Fibroblast of mammary gland (primary cell): Measurements from ENCODE around the gene ST3GAL3.
"Not testable (repeated sequence)": the region's sequence is repeated elsewhere in the genome, so short reads cannot be mapped to it uniquely, and the experiment has no call there.

Experiments used
- DNase-seq: peaks from one replicate; pipeline ENCODE4 v3.0.0-alpha.2; 2010; ENCODE audit warnings: low read depth
- H3K4me3 ChIP-seq: 2 replicates; pipeline ENCODE4 v1.5.1; 2011; ENCODE audit warnings: low read depth, mild to moderate bottlenecking, low read length, moderate library complexity; ENCODE audit not compliant: control insufficient read depth
- TF ChIP-seq, protein P1 (sequence below): conservative IDR thresholded peaks from 2 replicates; pipeline ENCODE4 v1.5.1; 2011; ENCODE audit warnings: low read depth, low read length, inconsistent platforms; ENCODE audit not compliant: control insufficient read depth, insufficient read depth

ST3GAL3 gene

DNA sequence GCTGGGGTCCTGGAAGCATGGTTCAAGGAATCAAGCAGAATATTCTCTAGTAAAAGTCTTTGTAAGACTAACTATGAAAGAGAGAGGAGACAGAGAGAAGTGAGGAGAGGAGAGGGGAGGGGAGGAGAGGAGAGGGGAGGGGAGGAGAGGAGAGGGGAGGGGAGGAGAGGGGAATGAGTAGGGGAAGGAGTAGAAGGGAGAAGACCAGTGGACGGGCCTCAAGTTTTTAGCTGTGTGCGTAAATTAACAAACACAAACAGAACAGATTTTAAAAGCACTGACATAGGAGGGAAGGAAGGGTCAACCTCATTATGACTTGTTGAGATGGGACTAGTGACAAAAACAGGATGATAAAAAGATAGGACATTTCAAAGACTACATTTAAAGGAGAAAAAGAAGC is 62.8 kb downstream of the ST3GAL3 start:
- TF ChIP-seq, protein P1, sequence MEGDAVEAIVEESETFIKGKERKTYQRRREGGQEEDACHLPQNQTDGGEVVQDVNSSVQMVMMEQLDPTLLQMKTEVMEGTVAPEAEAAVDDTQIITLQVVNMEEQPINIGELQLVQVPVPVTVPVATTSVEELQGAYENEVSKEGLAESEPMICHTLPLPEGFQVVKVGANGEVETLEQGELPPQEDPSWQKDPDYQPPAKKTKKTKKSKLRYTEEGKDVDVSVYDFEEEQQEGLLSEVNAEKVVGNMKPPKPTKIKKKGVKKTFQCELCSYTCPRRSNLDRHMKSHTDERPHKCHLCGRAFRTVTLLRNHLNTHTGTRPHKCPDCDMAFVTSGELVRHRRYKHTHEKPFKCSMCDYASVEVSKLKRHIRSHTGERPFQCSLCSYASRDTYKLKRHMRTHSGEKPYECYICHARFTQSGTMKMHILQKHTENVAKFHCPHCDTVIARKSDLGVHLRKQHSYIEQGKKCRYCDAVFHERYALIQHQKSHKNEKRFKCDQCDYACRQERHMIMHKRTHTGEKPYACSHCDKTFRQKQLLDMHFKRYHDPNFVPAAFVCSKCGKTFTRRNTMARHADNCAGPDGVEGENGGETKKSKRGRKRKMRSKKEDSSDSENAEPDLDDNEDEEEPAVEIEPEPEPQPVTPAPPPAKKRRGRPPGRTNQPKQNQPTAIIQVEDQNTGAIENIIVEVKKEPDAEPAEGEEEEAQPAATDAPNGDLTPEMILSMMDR, result no peak
- H3K4me3 ChIP-seq, result no peak overlapping the region

DNA sequence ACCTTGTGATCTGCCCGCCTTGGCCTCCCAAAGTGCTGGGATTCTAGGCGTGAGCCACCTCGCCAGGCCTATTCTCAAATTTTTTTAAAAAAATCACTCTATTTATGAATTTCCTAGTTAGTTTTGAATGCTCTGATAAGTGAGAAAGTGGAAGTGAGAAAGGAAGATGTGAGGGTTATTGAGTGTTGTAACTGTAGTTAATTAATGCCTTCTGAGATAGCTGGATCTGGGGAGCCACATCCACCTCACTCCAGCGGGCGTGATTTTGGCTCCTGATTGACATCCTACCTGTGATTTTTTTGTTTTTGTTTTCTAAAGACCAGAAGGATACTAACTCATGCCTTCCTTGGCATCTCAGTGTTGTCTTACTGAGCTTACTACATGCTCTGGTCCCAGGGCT is 65.6 kb downstream of the ST3GAL3 start:
- no peak for DNase-seq
- TF ChIP-seq, protein P1, result no peak
- no peak overlapping the region for H3K4me3 ChIP-seq

More for the DNA sequence above, 62.8 kb downstream of the ST3GAL3 start:
- DNase-seq, result no peak

DNA sequence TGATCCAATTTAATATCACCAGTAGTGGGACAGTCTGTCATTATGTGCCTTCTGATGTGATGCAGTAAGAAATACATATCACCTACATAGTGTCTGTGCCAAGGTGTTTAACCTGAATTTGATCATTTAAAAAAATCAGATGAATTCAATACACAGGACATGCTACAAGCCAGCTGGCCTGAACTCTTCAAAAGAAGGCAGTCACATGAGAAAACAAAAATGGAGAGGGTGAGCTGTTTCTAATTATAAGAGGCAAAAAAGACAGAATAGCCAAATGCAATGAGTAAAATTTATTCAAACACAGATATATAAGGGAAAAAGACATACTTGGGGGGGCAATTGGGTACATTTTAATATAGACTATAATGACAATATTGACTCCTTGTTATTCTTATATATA is 66.5 kb downstream of the ST3GAL3 start:
- peak; percentile 45 for DNase-seq
- TF ChIP-seq, protein P1, result no peak
- no peak overlapping the region for H3K4me3 ChIP-seq

GRCh38 chr1:43774359-43774758 is 67.0 kb downstream of the ST3GAL3 start:
- H3K4me3 ChIP-seq, result no peak overlapping the region
- peak; percentile 85 for DNase-seq
- TF ChIP-seq, protein P1, result no peak

GRCh38 chr1:43776043-43776761 is 68.9 kb downstream of the ST3GAL3 start:
- TF ChIP-seq, protein P1, result peak; percentile 15
- peak; percentile 86 for DNase-seq
- no peak overlapping the region for H3K4me3 ChIP-seq

DNA sequence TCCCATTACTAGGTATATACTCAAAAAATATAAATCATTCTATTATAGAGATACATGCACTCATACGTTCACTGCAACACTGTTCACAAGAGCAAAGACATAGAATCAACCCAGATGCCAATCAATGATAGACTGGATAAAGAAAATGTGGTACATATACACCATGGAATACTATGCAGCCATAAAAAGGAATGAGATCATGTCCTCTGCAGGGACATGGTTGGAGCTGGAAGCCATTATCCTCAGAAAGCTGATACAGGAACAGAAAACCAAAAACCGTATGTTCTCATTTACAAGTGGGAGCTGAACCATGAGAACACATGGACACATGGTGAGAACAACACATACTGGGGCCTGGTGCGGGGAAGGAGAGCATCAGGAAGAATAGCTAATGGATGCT is 70.6 kb downstream of the ST3GAL3 start:
- not testable (repeated sequence) for H3K4me3 ChIP-seq, DNase-seq

DNA sequence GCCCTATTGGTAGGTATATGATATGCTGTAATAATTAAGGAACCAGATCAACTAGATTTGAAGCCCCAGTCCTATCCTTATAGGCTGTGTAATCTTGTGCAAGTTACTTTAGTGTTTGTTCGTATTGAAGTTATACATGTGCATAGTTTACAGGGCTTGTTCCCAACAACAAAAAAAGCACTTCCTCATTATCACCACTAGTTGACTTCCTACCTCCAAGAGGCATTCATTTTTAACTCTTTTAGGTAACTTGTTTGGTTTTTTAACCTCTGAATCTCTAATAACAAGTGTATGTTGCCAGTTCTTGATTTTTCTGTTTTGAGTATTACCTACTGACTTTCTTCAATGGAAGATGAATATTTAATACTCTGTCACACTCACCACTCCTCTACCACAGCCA is 71.9 kb downstream of the ST3GAL3 start:
- no peak overlapping the region for H3K4me3 ChIP-seq
- no peak for DNase-seq
- TF ChIP-seq, protein P1, result no peak
